ENCODE results near the gene FNDC11.

FNDC11 gene

DNA sequence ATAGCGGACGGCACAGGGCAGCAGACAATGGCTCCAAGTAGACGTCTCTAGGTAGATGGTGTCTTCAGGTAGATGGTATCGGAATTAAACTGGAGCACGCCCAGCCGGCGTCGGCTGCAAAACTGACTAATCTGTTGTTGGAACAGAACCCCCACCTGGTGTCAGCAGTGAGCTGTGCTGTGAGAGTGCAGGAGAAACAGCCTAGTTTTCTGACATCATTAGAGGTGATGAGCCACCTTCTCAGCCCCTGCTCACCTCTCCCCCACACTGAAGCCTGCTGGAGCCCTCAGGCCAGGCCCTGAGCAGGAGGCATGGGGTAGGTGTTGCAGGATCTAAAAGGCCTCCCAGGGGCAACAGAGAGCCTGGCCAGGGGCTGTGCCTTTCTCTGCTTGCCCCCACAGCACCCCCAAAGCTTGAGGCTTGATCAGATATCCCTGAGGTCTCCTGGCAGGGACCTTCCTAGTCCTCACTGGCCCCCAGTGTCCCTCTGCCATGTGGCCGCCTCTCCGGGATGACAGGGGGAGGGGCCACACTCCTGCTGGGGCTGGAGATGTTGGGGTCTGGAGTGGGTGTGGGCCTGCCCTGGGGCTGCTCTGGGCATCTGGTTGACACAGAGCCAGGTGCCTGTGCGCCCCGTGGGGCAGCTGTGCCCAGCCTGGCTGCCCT, 27.0 kb downstream of the FNDC11 start:
- Histone ChIP-seq H3K27me3 (ENCODE audit: control insufficient read depth, insufficient read depth, low read length) (peaks cover 3% of the 10 kb centered on the region), H3K9ac (ENCODE audit: low read length) (no peak overlapping the region), H3K27ac (ENCODE audit: low read depth, low read length) (no peak overlapping the region), H3K4me1 (ENCODE audit: control insufficient read depth, insufficient read depth, low read length) (peaks cover 2% of the 10 kb centered on the region), H3K4me3 (ENCODE audit: low read length) (no peak overlapping the region), H3K36me3 (ENCODE audit: control insufficient read depth, insufficient read depth, low read length) (no peaks in the 10 kb centered on the region)

DNA sequence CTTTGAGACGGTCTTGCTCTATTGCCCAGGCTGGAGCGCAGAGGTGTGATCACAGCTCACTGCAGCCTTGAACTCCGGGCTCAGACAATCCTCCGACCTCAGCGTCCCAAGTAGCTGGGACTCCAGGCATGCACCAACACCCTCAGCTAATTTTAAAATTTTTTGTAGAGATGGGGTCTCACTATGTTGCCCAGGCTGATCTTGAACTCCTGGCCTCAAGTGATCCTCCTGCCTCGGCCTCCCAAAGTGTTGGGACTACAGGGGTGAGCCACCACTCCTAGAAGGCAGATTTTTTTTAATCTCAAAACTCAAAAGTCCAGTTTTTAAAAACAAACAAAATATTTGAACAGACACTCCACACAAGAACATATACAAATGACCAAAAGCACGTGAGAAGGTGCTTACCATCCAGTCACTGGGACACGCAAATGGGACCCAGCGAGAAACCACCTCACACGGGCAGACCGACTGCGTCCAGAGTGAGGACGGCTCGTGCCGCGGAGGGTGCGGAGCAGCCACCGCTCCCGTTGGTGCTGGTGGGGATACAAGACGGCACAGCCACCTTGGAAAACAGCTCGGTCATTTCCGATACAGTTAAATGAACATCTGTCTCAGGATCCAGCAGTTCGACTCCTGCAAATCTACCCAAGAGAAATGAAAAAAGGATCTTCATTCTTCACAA, 28.6 kb downstream of the FNDC11 start:
- no peaks in the 10 kb centered on the region for H3K36me3 ChIP-seq (ENCODE audit: control insufficient read depth, insufficient read depth, low read length)
- no peak overlapping the region for H3K9ac ChIP-seq (ENCODE audit: low read length)
- no peak overlapping the region for H3K4me3 ChIP-seq (ENCODE audit: low read length)
- no peaks in the 10 kb centered on the region for H3K4me1 ChIP-seq (ENCODE audit: control insufficient read depth, insufficient read depth, low read length)
- H3K27ac ChIP-seq (ENCODE audit: low read depth, low read length): no peak overlapping the region
- H3K27me3 ChIP-seq (ENCODE audit: control insufficient read depth, insufficient read depth, low read length): peaks cover 3% of the 10 kb centered on the region

DNA sequence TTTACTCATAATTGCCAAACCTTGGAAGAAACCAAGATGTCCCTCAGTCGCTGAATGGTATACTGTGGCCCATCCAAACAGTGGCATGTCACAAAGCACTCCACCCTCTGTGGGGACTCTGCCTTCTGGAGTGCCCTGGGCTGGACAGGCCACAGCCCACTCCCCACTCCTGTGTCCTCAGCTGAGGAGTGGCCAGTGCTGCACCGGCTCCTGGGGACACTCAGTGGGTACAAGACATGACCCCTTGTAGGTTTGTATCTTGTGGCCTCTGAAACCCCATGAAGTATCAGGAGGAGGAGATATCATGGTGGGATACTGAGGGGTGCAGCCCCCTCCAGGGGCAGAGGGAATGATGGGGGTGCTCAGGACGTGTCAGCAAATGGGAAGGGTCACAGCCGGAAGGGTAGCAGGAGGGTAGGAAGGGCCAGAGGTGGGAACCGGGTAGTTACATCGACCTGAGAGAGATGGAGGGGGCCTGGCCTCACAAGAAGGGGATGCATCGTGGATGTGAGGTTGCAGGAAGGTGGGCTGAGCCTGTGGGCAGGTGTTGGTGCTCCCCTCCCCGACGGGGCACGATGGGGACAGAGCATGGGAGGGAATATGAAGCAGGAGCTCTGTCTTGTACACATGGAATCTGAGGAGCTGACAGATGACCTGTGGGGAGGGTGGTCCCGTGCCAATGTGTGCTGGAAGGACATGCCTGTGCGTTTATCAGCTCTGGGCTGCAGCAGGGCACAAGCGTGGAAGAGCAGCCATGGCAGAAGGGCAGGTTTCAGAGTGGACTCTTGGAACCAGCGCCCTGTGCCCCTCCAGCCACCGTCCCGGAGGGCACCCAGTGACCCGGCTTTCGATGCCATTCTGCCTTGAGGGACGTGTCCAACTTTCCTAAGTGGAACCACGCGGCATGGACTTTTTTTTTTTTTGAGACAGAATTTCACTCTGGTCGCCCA, 31.9 kb downstream of the FNDC11 start:
- no peaks in the 10 kb centered on the region for H3K27me3 ChIP-seq (ENCODE audit: control insufficient read depth, insufficient read depth, low read length)
- H3K4me1 ChIP-seq (ENCODE audit: control insufficient read depth, insufficient read depth, low read length): no peaks in the 10 kb centered on the region
- H3K27ac ChIP-seq (ENCODE audit: low read depth, low read length): no peak overlapping the region
- no peak overlapping the region for H3K4me3 ChIP-seq (ENCODE audit: low read length)
- no peaks in the 10 kb centered on the region for H3K36me3 ChIP-seq (ENCODE audit: control insufficient read depth, insufficient read depth, low read length)
- H3K9ac ChIP-seq (ENCODE audit: low read length): no peak overlapping the region

DNA sequence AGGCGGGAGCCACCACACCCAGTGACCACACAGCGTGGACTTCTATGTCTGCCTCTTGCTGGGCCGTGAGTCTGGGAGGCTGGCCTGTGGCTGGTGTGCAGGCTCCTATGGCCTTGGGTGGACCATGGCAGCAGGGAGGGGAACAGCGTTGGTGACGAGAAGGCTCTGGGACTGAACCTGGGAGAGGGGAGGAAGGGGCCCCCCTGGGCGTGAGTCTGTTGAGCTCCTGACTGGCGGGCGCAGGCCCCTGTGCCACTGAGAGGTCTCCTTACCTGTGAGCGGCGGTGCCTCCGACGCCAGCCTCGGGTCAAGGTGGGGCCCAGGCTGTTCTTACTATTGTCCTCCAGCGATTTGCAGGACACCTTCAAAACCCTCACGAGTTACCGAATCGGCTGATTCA, 32.8 kb downstream of the FNDC11 start:
- Histone ChIP-seq H3K4me1 (ENCODE audit: control insufficient read depth, insufficient read depth, low read length) (no peaks in the 10 kb centered on the region), H3K27ac (ENCODE audit: low read depth, low read length) (no peak overlapping the region), H3K27me3 (ENCODE audit: control insufficient read depth, insufficient read depth, low read length) (no peaks in the 10 kb centered on the region), H3K36me3 (ENCODE audit: control insufficient read depth, insufficient read depth, low read length) (no peaks in the 10 kb centered on the region), H3K9ac (ENCODE audit: low read length) (no peak overlapping the region), H3K4me3 (ENCODE audit: low read length) (no peak overlapping the region)

DNA sequence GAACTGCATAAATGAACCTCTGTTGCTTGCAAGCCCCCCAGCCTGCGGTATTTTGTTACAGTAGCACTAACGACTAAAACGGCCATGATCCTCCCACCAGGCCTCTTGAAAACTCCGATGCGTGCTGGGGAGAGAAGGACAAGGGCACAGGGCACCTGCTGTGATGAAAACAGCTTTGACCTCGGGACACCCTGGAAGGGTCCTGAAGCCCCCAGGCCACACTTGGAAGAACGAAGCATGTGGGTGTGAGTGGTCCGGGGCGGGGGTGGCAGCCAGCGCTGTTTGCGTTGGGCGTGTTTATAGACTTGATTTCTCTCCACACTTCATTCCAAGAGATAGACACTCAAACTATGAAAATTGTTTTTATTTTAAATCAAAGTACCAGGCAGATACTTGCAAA, 33.3 kb downstream of the FNDC11 start:
- Histone ChIP-seq H3K36me3 (ENCODE audit: control insufficient read depth, insufficient read depth, low read length) (peaks cover 3% of the 10 kb centered on the region), H3K27ac (ENCODE audit: low read depth, low read length) (no peak overlapping the region), H3K4me1 (ENCODE audit: control insufficient read depth, insufficient read depth, low read length) (no peaks in the 10 kb centered on the region), H3K27me3 (ENCODE audit: control insufficient read depth, insufficient read depth, low read length) (no peaks in the 10 kb centered on the region), H3K4me3 (ENCODE audit: low read length) (no peak overlapping the region), H3K9ac (ENCODE audit: low read length) (no peak overlapping the region)

DNA sequence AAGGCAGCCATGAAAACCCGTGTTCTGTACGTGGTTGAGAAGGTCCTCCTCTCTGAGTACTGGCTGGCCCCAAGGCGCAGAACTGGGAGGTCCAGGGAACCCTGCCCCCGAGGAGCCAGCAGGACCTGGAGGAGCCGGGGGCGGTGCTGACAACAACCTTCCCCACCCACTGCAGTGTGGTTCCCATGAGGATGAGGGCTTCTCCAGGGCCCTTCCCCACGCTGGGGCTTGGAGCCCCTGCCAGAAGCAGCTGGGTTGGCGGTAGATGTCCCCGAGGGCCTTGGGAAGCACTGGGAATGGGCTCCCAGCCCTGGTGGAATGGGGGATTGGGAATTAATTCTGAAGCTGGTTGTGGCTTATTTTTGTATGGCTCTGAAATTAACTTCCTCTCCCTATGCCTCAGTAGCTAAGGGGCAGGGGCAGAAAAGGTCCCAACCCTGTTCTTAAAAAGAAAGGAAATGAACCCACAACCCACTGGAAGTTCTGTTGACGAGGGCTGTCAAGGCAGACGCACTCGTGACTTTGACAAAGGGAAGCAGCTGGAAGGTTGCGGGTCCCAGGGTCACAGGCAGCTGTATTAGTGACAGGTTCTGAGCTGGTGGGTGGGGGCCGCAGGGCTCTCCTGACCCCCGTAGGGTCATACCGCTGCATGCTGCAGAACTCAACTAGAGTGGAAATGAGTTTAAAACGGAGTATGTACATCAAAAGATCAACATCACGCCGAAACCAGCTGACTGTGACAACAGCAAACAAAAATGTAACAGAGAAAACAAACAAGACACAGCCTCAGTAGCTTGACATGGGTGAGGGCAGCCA, 34.0 kb downstream of the FNDC11 start:
- Histone ChIP-seq H3K9ac (ENCODE audit: low read length) (no peak overlapping the region), H3K27ac (ENCODE audit: low read depth, low read length) (no peak overlapping the region), H3K36me3 (ENCODE audit: control insufficient read depth, insufficient read depth, low read length) (peaks cover 6% of the 10 kb centered on the region), H3K4me3 (ENCODE audit: low read length) (no peak overlapping the region), H3K4me1 (ENCODE audit: control insufficient read depth, insufficient read depth, low read length) (no peaks in the 10 kb centered on the region), H3K27me3 (ENCODE audit: control insufficient read depth, insufficient read depth, low read length) (no peaks in the 10 kb centered on the region)

DNA sequence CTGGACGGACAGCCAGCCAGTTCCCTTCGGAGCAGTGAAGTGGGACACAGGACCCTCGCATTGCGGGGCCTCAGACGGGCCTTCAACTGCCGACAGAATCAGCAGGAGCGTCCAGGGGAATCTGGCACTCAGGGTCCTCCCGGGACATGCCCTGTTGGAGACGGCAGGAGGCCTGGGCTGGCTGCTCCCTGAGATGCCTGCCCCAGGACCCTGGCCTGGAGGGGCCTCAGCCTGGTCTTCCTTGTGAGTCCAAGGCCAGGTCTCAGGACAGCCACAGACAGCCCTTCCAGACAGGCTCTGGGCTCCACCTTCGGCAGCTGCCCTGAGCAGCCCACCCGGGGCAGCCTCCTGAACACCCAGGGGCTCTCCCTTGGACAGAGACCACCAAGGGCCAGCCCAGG, 34.7 kb downstream of the FNDC11 start:
- H3K27ac ChIP-seq (ENCODE audit: low read depth, low read length): no peak overlapping the region
- peaks cover 9% of the 10 kb centered on the region for H3K36me3 ChIP-seq (ENCODE audit: control insufficient read depth, insufficient read depth, low read length)
- no peaks in the 10 kb centered on the region for H3K27me3 ChIP-seq (ENCODE audit: control insufficient read depth, insufficient read depth, low read length)
- no peak overlapping the region for H3K4me3 ChIP-seq (ENCODE audit: low read length)
- H3K9ac ChIP-seq (ENCODE audit: low read length): no peak overlapping the region
- H3K4me1 ChIP-seq (ENCODE audit: control insufficient read depth, insufficient read depth, low read length): no peaks in the 10 kb centered on the region

DNA sequence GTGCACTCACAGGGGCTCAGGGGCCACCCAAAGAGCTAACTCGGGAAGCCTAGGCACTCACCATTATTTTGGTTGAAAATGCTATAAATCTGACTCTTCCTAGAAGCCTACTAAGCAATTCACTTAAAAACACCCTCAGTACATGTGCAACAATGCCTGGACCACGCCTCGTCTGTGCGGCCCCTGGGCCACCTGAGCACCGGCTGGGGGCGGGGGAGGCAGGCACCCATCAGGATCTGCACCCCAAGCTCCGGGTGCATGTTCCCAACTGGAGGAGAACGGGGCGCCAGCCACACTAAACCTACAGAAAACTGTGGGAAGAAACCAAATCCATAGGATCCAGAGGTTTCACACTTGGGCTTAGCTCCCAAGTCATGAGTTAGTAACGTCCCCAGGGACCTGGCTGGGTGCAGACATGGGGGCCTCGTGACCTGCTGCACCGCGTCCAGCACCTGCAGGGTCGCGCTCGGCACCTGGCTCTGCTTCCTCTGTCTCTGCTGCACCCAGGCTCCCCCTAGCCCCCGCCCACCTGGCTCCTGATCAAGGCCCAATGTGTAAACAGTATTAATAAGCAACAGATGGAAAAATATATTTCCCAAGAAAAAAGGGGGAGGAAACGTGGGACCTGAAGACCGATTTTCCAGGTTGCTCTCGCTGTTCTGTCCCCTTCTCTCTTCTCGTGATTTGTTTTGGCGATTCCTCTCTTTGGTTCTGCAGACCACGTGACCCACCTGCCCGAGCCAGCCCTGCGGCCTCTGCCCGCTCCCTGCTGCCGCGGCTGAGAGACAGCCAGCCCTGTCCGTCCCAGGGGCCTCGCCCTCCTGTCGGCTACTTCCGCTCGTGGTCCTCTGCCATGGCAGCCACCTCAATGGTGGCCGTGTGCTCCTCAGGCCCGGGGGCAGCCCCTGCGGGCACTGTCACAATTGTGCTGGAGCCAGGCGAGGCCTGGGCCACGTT, 35.6 kb downstream of the FNDC11 start:
- H3K9ac ChIP-seq (ENCODE audit: low read length): no peak overlapping the region
- no peaks in the 10 kb centered on the region for H3K4me1 ChIP-seq (ENCODE audit: control insufficient read depth, insufficient read depth, low read length)
- H3K27me3 ChIP-seq (ENCODE audit: control insufficient read depth, insufficient read depth, low read length): no peaks in the 10 kb centered on the region
- H3K36me3 ChIP-seq (ENCODE audit: control insufficient read depth, insufficient read depth, low read length): peaks cover 9% of the 10 kb centered on the region
- H3K4me3 ChIP-seq (ENCODE audit: low read length): no peak overlapping the region
- no peak overlapping the region for H3K27ac ChIP-seq (ENCODE audit: low read depth, low read length)

DNA sequence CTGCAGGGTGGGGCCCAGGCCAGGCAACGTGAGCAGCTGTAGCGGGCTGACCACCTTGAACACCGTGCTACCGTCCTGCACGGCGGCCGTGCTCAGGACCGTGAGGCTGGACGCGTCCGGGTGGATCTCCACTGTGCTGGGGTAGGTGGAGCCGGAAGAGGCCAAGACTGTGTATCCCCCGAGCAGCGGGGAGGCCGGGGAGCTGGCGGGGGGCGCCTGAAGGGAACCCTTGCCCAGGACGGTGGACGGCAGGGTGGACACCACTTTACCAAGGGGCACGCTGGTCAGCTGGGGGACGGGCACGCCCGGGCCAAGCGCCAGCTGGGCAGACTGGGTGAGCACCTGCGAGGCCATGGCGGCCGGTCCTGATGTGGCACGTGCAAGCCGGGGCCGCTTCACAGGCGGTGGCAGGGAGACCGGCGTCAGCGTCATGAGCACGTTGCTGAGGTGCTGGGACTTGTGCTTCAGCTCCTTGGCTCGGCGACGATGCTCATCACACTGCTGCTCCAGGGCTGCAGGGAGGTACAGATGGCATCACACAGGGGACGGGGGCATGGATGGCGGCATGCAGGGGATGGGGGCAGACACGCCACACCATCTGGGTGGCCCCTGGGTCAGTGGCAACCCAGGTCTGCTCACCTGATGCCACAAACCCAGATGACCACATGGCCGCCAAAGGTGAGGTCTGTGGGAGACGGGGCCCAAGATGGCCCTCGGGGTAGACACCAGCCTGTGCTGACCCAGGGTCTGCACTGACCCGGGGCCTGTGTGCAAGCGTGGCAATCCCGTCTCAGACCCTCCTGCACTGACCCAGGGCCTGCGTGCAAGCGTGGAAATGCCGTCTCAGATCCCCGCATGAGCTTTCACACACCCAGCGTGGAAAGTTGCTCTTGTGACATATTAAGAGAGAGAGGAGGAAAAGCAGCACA, 36.5 kb downstream of the FNDC11 start:
- Histone ChIP-seq H3K4me3 (ENCODE audit: low read length) (no peak overlapping the region), H3K27me3 (ENCODE audit: control insufficient read depth, insufficient read depth, low read length) (no peaks in the 10 kb centered on the region), H3K9ac (ENCODE audit: low read length) (no peak overlapping the region), H3K36me3 (ENCODE audit: control insufficient read depth, insufficient read depth, low read length) (peaks cover 12% of the 10 kb centered on the region), H3K27ac (ENCODE audit: low read depth, low read length) (no peak overlapping the region), H3K4me1 (ENCODE audit: control insufficient read depth, insufficient read depth, low read length) (no peaks in the 10 kb centered on the region)

DNA sequence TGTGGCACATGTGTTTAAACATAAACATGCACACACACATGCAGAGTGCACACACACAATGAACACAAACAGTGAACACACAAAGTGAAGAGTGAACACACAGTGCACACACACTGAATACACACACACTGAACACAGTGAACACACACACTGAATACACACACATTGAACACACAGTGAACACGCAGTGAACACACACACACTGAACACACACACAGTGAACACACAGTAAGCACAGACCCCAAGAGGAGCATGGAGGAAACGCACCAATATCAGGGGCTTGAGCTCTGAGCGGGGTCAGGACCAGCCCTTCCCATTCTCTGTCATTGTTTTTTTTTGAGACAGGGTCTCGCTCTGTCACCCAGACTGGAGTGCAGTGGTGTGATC, 37.2 kb downstream of the FNDC11 start:
- Histone ChIP-seq H3K36me3 (ENCODE audit: control insufficient read depth, insufficient read depth, low read length) (peaks cover 17% of the 10 kb centered on the region), H3K4me3 (ENCODE audit: low read length) (no peak overlapping the region), H3K9ac (ENCODE audit: low read length) (no peak overlapping the region), H3K27me3 (ENCODE audit: control insufficient read depth, insufficient read depth, low read length) (no peaks in the 10 kb centered on the region), H3K27ac (ENCODE audit: low read depth, low read length) (no peak overlapping the region), H3K4me1 (ENCODE audit: control insufficient read depth, insufficient read depth, low read length) (no peaks in the 10 kb centered on the region)
